GM21576 (cell line): ENCODE data around the gene CCND1.

Experiments used
- ATAC-seq: cut with Tn5 transposase; IDR thresholded peaks from one replicate; pipeline ENCODE4 v1.9.1; 2021; ENCODE audit warnings: mild to moderate bottlenecking, moderate library complexity; ENCODE audit not compliant: unreplicated experiment

The CCND1 gene

GRCh38 chr11:69651834-69652620 lies 11.1 kb downstream of the CCND1 start:
- ATAC-seq, result no peak

- ATAC-seq, result no peak
Observed at GRCh38 chr11:69652999-69653398, 12.0 kb downstream of the CCND1 start.

GRCh38 chr11:69653406-69653960 lies 12.5 kb downstream of the CCND1 start:
- ATAC-seq, result no peak

- ATAC-seq, result no peak
Observed at GRCh38 chr11:69654001-69654659, 13.2 kb downstream of the CCND1 start.

GRCh38 chr11:69654660-69655478 lies 13.9 kb downstream of the CCND1 start:
- ATAC-seq, result no peak

- ATAC-seq, result no peak
Observed at GRCh38 chr11:69655479-69656428, 14.8 kb downstream of the CCND1 start.

- ATAC-seq, result no peak
Observed at GRCh38 chr11:69656536-69657455, 15.8 kb downstream of the CCND1 start.

GRCh38 chr11:69657456-69657910 lies 16.5 kb downstream of the CCND1 start:
- no peak for ATAC-seq

GRCh38 chr11:69657911-69658625 lies 17.1 kb downstream of the CCND1 start:
- no peak for ATAC-seq

- no peak for ATAC-seq
Observed at GRCh38 chr11:69658626-69659450, 17.9 kb downstream of the CCND1 start.

GRCh38 chr11:69659591-69659990 lies 18.6 kb downstream of the CCND1 start:
- no peak for ATAC-seq

GRCh38 chr11:69660001-69660500 lies 19.1 kb downstream of the CCND1 start:
- no peak for ATAC-seq

GRCh38 chr11:69661413-69661715 lies 20.4 kb downstream of the CCND1 start:
- ATAC-seq, result no peak

- ATAC-seq, result no peak
Observed at GRCh38 chr11:69662021-69662698, 21.2 kb downstream of the CCND1 start.

GRCh38 chr11:69662806-69663205 lies 21.9 kb downstream of the CCND1 start:
- no peak for ATAC-seq

- ATAC-seq, result no peak
Observed at GRCh38 chr11:69663326-69663725, 22.4 kb downstream of the CCND1 start.
